ENCODE measurements around the gene PKIB. TPM values are rescaled to one million over a fixed set of nuclear protein-coding genes. Genes with fewer than 3 reads are reported as not detected.

Gene PKIB
- total RNA-seq, 2 donors from 2014 or later = 1.0 to 1.1 TPM

- no peak for DNase-seq (ENCODE audit: low spot score in 2 of 2)
- Mint-ChIP-seq H3K36me3 (no peaks in the 10 kb centered on the region), H3K27ac (no peak overlapping the region), H3K9me3 (no peaks in the 10 kb centered on the region)
- no peak for ATAC-seq
These were observed 38.5 kb downstream of the PKIB start for GRCh38 chr6:122648726-122649125.

DNA sequence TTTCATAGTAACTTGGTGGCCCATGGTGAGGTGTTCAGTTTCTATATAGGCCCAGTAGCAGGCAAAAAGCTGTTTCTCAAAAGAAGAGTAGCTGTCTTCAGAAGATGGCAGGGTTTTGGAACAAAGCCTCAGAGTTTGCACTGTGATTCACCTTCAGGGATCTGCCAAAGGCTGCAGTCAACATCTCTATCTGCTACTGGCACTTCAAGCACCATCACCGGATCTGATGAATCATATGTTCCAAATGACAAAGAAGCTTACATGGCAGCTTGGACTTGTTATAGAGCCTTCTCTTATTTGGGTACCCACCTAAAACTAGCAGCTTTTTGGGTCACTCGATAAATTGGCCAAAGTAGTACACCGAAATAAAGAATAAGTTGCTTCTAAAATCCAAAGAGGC is 39.5 kb downstream of the PKIB start:
- ATAC-seq (no peak), DNase-seq (ENCODE audit: low spot score in 2 of 2) (no peak)
- Mint-ChIP-seq H3K36me3 (no peaks in the 10 kb centered on the region), H3K27ac (no peak overlapping the region), H3K9me3 (no peaks in the 10 kb centered on the region)

- Mint-ChIP-seq H3K9me3 (no peaks in the 10 kb centered on the region), H3K36me3 (no peaks in the 10 kb centered on the region), H3K27ac (no peak overlapping the region)
- ATAC-seq = no peak
- DNase-seq (ENCODE audit: low spot score in 2 of 2) = no peak
These were observed 40.2 kb downstream of the PKIB start for GRCh38 chr6:122650403-122650802.

GRCh38 chr6:122651031-122651430 is 40.8 kb downstream of the PKIB start:
- no peak overlapping the region for H3K27ac Mint-ChIP-seq
- H3K36me3 Mint-ChIP-seq = no peaks in the 10 kb centered on the region
- no peaks in the 10 kb centered on the region for H3K9me3 Mint-ChIP-seq
- DNase-seq (ENCODE audit: low spot score in 2 of 2) (no peak), ATAC-seq (no peak)

DNA sequence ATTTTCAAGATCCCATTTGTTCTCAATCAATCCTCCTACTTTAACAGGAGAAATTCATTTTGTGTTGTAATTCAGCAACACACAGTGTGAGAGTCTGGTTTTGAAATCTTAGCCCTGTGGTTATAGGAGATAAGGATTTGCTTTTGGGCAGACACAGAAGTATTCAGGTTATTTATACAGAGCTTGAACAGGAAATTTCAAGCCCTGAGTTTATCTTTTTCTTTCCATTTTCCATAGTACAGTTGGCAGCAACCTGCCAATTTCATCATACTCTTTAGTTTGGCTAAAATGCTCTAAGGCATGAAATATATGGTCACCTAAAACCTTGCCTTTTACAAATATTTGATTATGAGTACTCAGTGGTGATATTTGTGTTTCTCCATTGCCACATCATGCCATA is 41.4 kb downstream of the PKIB start:
- Mint-ChIP-seq H3K36me3 (no peaks in the 10 kb centered on the region), H3K27ac (no peak overlapping the region), H3K9me3 (no peaks in the 10 kb centered on the region)
- ATAC-seq (no peak), DNase-seq (ENCODE audit: low spot score in 2 of 2) (no peak)

DNA sequence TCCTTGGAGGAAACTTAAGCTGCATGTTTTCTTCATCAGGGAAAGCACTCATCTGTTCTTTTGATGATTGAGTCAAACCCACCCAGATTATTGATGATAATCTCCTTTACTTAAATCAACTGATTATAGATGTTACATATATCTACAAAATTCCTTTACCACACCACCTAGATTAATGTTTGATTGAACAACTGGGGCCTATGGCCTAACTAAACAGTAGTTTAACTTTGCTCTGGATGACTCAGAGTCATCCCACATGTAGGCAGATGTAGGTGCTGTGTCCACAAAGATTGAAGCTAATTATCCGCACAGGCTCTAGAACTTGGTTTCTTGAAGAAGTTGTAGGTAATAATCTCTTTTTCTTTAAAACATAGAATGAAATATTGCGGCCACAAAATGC is 42.2 kb downstream of the PKIB start:
- no peak overlapping the region for H3K27ac Mint-ChIP-seq
- ATAC-seq (no peak), DNase-seq (ENCODE audit: low spot score in 2 of 2) (no peak)
- H3K9me3 Mint-ChIP-seq = no peaks in the 10 kb centered on the region
- no peaks in the 10 kb centered on the region for H3K36me3 Mint-ChIP-seq

DNA sequence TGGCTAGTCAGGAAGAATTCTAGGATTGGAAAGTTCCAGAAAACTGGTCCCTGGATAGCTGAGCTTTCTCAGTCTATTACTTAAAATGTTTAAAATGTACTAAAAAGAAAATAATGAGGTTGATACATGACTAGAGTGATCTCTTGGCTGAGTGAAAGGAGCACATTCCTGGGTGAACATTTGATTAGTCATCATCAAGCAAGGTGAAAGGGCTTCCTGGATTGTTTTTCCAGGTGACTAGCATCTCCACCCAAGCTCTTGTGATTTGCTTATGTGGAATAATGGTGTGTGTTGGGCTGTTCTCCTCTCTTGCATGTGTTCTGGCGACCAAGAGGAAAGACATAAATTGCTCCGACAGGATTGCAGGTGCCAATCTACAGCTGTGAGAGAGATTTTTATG is 42.9 kb downstream of the PKIB start:
- no peak for DNase-seq (ENCODE audit: low spot score in 2 of 2)
- Mint-ChIP-seq H3K36me3 (no peaks in the 10 kb centered on the region), H3K27ac (no peak overlapping the region), H3K9me3 (no peaks in the 10 kb centered on the region)
- ATAC-seq = no peak

GRCh38 chr6:122654012-122654411 is 43.8 kb downstream of the PKIB start:
- H3K27ac Mint-ChIP-seq = no peak overlapping the region
- no peaks in the 10 kb centered on the region for H3K9me3 Mint-ChIP-seq
- H3K36me3 Mint-ChIP-seq = no peaks in the 10 kb centered on the region
- DNase-seq (ENCODE audit: low spot score in 2 of 2) (no peak), ATAC-seq (no peak)

DNA sequence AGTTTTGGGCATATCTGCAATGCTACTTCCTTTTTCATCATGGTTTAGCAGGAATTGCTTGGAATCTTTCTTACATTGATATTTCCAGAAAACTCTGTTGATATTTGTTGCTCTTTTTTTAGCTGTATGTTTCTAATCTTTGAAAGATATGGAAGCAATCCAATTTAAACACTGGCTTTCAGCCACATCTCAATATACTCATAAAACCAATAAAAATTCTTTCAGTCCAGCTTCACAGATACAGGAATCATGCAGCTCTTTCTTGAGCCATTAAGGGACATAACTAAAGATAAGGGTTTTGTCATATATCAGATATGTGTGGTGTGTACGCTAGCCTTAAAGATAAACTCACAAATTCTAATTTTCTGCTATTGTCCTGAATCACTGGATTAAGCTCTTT is 47.4 kb downstream of the PKIB start:
- H3K36me3 Mint-ChIP-seq = no peaks in the 10 kb centered on the region
- H3K9me3 Mint-ChIP-seq = no peaks in the 10 kb centered on the region
- ATAC-seq = no peak
- no peak overlapping the region for H3K27ac Mint-ChIP-seq
- DNase-seq (ENCODE audit: low spot score in 2 of 2) = no peak

- Mint-ChIP-seq H3K36me3 (no peaks in the 10 kb centered on the region), H3K9me3 (no peaks in the 10 kb centered on the region), H3K27ac (no peak overlapping the region)
- DNase-seq (ENCODE audit: low spot score in 2 of 2) (no peak), ATAC-seq (no peak)
These were observed 50.1 kb downstream of the PKIB start for GRCh38 chr6:122660296-122660695.

GRCh38 chr6:122663981-122664380 is 53.8 kb downstream of the PKIB start:
- H3K36me3 Mint-ChIP-seq = no peaks in the 10 kb centered on the region
- H3K27ac Mint-ChIP-seq = no peak overlapping the region

GRCh38 chr6:122665929-122666328 is 55.7 kb downstream of the PKIB start:
- no peak overlapping the region for H3K27ac Mint-ChIP-seq
- no peaks in the 10 kb centered on the region for H3K9me3 Mint-ChIP-seq
- DNase-seq (ENCODE audit: low spot score in 2 of 2) (no peak), ATAC-seq (no peak)
- H3K36me3 Mint-ChIP-seq = no peaks in the 10 kb centered on the region

More at GRCh38 chr6:122663981-122664380, 53.8 kb downstream of the PKIB start:
- DNase-seq (ENCODE audit: low spot score in 2 of 2) = no peak
- H3K9me3 Mint-ChIP-seq = no peaks in the 10 kb centered on the region
- ATAC-seq = no peak

GRCh38 chr6:122666418-122666817 is 56.2 kb downstream of the PKIB start:
- H3K9me3 Mint-ChIP-seq = no peaks in the 10 kb centered on the region
- ATAC-seq (no peak), DNase-seq (ENCODE audit: low spot score in 2 of 2) (no peak)
- H3K27ac Mint-ChIP-seq = no peak overlapping the region
- no peaks in the 10 kb centered on the region for H3K36me3 Mint-ChIP-seq

GRCh38 chr6:122669418-122669817 is 59.2 kb downstream of the PKIB start:
- no peaks in the 10 kb centered on the region for H3K36me3 Mint-ChIP-seq
- no peaks in the 10 kb centered on the region for H3K9me3 Mint-ChIP-seq
- ATAC-seq = no peak
- H3K27ac Mint-ChIP-seq = no peak overlapping the region
- DNase-seq (ENCODE audit: low spot score in 2 of 2) = no peak

GRCh38 chr6:122669868-122670267 is 59.7 kb downstream of the PKIB start:
- ATAC-seq (no peak), DNase-seq (ENCODE audit: low spot score in 2 of 2) (no peak)
- Mint-ChIP-seq H3K9me3 (no peaks in the 10 kb centered on the region), H3K36me3 (no peaks in the 10 kb centered on the region), H3K27ac (no peak overlapping the region)

- ATAC-seq = no peak
- no peak for DNase-seq (ENCODE audit: low spot score in 2 of 2)
- H3K36me3 Mint-ChIP-seq = no peaks in the 10 kb centered on the region
- H3K9me3 Mint-ChIP-seq = no peaks in the 10 kb centered on the region
- no peak overlapping the region for H3K27ac Mint-ChIP-seq
These were observed 61.0 kb downstream of the PKIB start for GRCh38 chr6:122671251-122671650.

GRCh38 chr6:122673343-122673961 is 63.2 kb downstream of the PKIB start:
- no peaks in the 10 kb centered on the region for H3K9me3 Mint-ChIP-seq
- H3K27ac Mint-ChIP-seq = no peak overlapping the region
- ATAC-seq (no peak), DNase-seq (ENCODE audit: low spot score in 2 of 2) (no peak)
- no peaks in the 10 kb centered on the region for H3K36me3 Mint-ChIP-seq

GRCh38 chr6:122676146-122676545 is 65.9 kb downstream of the PKIB start:
- DNase-seq (ENCODE audit: low spot score in 2 of 2) (no peak), ATAC-seq (no peak)
- H3K9me3 Mint-ChIP-seq = no peaks in the 10 kb centered on the region
- no peak overlapping the region for H3K27ac Mint-ChIP-seq
- H3K36me3 Mint-ChIP-seq = no peaks in the 10 kb centered on the region

- no peak for ATAC-seq
- Mint-ChIP-seq H3K36me3 (no peaks in the 10 kb centered on the region), H3K9me3 (no peaks in the 10 kb centered on the region), H3K27ac (no peak overlapping the region)
- DNase-seq (ENCODE audit: low spot score in 2 of 2) = no peak
These were observed 66.5 kb downstream of the PKIB start for GRCh38 chr6:122676688-122677087.
